ENCODE results near the gene PCBD2.

DNA sequence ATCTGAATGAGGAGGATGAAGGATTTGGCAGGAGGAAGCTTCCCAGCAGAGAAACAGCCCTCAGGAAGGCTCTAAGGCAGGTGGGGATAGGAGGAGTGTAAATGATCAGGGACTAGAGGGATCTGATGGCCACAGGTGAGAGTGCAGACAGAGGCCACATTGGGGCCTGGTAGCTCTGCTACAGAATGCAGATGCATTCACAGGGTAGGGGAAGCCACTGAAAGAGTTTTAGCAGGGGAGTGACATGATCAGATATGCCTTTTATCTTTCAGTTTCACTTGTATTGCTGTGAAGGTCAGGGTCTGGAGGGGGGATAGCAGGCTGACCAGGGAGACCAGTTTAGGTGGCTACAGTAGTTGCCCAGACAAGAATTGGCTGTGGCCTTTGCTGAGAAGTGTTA, 27.8 kb upstream of the PCBD2 start:
- TF ChIP-seq REST (IDR thresholded peaks at IDR 0.05; ENCODE audit: insufficient read depth in 1 of 2, low read depth in 2 of 2, low read length in 2 of 2) (no peak), POLR2AphosphoS5 (IDR thresholded peaks at IDR 0.05; ENCODE audit: low read depth, low read length) (no peak), SIN3A (IDR thresholded peaks at IDR 0.05; ENCODE audit: borderline replicate concordance, insufficient read depth, low read length) (no peak), TAF1 (IDR thresholded peaks at IDR 0.05; ENCODE audit: borderline replicate concordance, insufficient read depth, low read length) (no peak), FOXP2 (optimal IDR thresholded peaks at IDR 0.05; ENCODE audit: borderline replicate concordance, extremely low read depth, extremely low read length, insufficient read depth) (no peak)

All from PFSK-1 (cell line).